Transverse colon (tissue), 4 donors: ENCODE measurements around the gene ZIC4. TPM values are rescaled to one million over a fixed set of nuclear protein-coding genes. Genes with fewer than 3 reads are reported as not detected.

Source experiments
- DNase-seq: peaks from one replicate; pipeline ENCODE4 v3.0.0-alpha.2; 2019
- H3K27ac ChIP-seq, 4 donors: fragments of 200-600 bp; sonication (generic); 2 replicates each; pipeline ENCODE4 v1.5.1; 2016 to 2018; ENCODE audit warnings: inconsistent platforms in 4 of 4
- H3K27me3 ChIP-seq: fragments of 200-600 bp; sonication (generic); 2 replicates; pipeline ENCODE4 v1.5.1; 2017; ENCODE audit warnings: inconsistent platforms
- H3K36me3 ChIP-seq, 4 donors: fragments of 200-600 bp; sonication (generic); 2 replicates each; pipeline ENCODE4 v1.5.1; 2017 to 2019; ENCODE audit warnings: inconsistent platforms in 4 of 4
- H3K4me1 ChIP-seq, 4 donors: fragments of 200-600 bp; sonication (generic); 2 replicates each; pipeline ENCODE4 v1.5.1; 2017 to 2020; ENCODE audit warnings: inconsistent platforms in 4 of 4
- H3K4me3 ChIP-seq, 4 donors: fragments of 200-600 bp; sonication (generic); 1 replicate in 1 of 4; 2 replicates in 3 of 4; pipeline versions ENCODE4 v1.5.1 to v1.6.1; 2017 to 2019; ENCODE audit warnings: inconsistent platforms in 4 of 4
- H3K9me3 ChIP-seq, 2 donors: fragments of 200-600 bp; sonication (generic); 2 replicates each; pipeline ENCODE4 v1.5.1; 2017 to 2019; ENCODE audit warnings: inconsistent platforms in 2 of 2
- EP300 ChIP-seq: sonication (generic); formaldehyde crosslinking; IDR thresholded peaks from one replicate; pipeline ENCODE4 v1.6.1; 2017; ENCODE audit warnings: antibody characterized with exemption, low read depth
- POLR2A ChIP-seq: fragments of 450-650 bp; IDR thresholded peaks from one replicate; pipeline ENCODE4 v1.6.1; 2016; ENCODE audit warnings: antibody characterized with exemption, mild to moderate bottlenecking, moderate library complexity
- POLR2AphosphoS5 ChIP-seq, 3 donors: sonication (generic); formaldehyde crosslinking; IDR thresholded peaks; one replicate each; pipeline ENCODE4 v1.6.1; 2016; ENCODE audit warnings: antibody characterized with exemption in 3 of 3
- WGBS, 2 donors: methylation state at CpG; one replicate each; pipeline ENCODE4 v1.1.5; 2018; ENCODE audit warnings: low coverage in 1 of 2; 5-methylcytosine and 5-hydroxymethylcytosine counted together
- in situ Hi-C, 4 donors: fragments of 200-750 bp; cut with MboI; loops; one replicate each; pipeline versions ENCODE4 v1.15.0 to v1.15.1; 2017; ENCODE audit warnings: low sequenced_read_pairs in 3 of 4, low pct_ligation_motif_present in 1 of 4, low pct_unique_long_range_greater_than_20kb in 1 of 4
- intact Hi-C: fragments of 100-400 bp; cut with DNase I; formaldehyde crosslinking; loops from one replicate; pipeline ENCODE4 v1.15.1; 2023; ENCODE audit warnings: low total_unique reads
- total RNA-seq, 4 donors: library from RNA; depleted of rRNA; stranded (reverse); fragments of >200 nt; gene quantifications; one replicate each; pipeline ENCODE4 v1.1.0, GENCODE V29; 2016
- TF ChIP-seq, protein P1 (sequence below), 5 experiments: fragments of 200-600 bp in 3 of 5; fragments of 450-650 bp in 2 of 5; sonication (generic) in 3 of 5; IDR thresholded peaks; 1 replicate in 2 of 5; 2 replicates in 3 of 5; pipeline ENCODE4 v1.5.1; 2016 to 2017; ENCODE audit warnings: antibody characterized with exemption in 5 of 5, inconsistent platforms in 3 of 5, mild to moderate bottlenecking in 2 of 5, moderate library complexity in 1 of 5

The ZIC4 gene
- total RNA-seq, 4 donors from 2014 or later, result not detected

DNA sequence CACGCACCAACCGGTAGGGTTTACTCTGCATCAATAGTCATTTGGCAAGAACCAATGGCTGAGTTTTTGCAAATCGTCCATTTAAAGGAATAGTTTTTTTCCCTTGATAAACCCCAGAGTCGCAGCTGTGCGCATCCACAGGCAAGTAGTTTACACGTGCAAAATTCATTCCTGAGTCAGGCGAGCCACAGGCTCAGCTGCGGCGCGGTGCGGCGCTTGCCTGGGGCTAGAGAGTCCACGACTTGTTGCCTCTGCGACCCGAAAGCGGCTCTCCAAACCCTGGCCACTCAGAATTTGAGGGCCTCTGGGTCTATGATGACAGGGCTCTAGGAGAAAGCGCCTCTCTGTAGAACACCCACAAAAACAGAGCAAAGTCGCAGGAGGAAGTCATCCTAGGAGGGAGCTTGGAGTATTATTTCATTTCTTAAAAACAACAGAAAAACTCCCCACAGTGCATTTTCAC is 36.7 kb downstream of the ZIC4 start:
- H3K36me3 ChIP-seq, result no peaks in the 10 kb centered on the region
- no peaks in the 10 kb centered on the region for H3K9me3 ChIP-seq
- no peak overlapping the region for H3K4me3 ChIP-seq
- H3K27ac ChIP-seq, result no peak overlapping the region
- intact Hi-C loops, result no loop called here
- no peak for DNase-seq
- in situ Hi-C loops, result no loop called here
- no peaks in the 10 kb centered on the region for H3K4me1 ChIP-seq
- 12 to 31% methylated on average over 3 to 18 of the region's 18 CpGs for WGBS, 2 donors
- H3K27me3 ChIP-seq, result peaks cover 100% of the 10 kb centered on the region
- TF ChIP-seq, protein P1, sequence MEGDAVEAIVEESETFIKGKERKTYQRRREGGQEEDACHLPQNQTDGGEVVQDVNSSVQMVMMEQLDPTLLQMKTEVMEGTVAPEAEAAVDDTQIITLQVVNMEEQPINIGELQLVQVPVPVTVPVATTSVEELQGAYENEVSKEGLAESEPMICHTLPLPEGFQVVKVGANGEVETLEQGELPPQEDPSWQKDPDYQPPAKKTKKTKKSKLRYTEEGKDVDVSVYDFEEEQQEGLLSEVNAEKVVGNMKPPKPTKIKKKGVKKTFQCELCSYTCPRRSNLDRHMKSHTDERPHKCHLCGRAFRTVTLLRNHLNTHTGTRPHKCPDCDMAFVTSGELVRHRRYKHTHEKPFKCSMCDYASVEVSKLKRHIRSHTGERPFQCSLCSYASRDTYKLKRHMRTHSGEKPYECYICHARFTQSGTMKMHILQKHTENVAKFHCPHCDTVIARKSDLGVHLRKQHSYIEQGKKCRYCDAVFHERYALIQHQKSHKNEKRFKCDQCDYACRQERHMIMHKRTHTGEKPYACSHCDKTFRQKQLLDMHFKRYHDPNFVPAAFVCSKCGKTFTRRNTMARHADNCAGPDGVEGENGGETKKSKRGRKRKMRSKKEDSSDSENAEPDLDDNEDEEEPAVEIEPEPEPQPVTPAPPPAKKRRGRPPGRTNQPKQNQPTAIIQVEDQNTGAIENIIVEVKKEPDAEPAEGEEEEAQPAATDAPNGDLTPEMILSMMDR (IDR thresholded peaks at IDR 0.05), result no peak
- TF ChIP-seq EP300 (no peak), POLR2AphosphoS5 (IDR thresholded peaks at IDR 0.05) (no peak), POLR2A (no peak)

DNA sequence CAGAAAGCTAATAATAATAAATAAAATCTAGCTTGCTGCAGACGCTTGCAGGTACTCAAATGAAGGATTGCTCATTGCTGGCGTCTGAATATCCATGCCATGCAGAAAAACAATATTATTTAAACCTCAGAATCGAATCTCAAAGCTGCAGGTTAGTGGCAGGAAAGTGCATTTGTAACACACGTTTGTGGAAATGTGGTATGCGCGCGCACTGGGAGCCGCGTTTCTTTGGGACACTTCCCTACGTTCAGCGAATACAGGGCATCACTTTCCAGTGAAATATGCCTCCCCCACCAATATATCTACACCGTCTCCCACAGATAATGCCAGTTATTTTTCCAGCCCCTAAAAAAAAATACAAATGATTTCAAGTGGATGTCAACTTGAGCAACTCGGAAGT is 37.1 kb downstream of the ZIC4 start:
- DNase-seq, result no peak
- in situ Hi-C loops, result no loop called here
- 14 to 28% methylated on average over 9 to 13 of the region's 13 CpGs for WGBS, 2 donors
- H3K36me3 ChIP-seq, result no peaks in the 10 kb centered on the region
- H3K4me3 ChIP-seq, result no peak overlapping the region
- TF ChIP-seq, protein P1 (IDR thresholded peaks at IDR 0.05), result no peak
- TF ChIP-seq POLR2AphosphoS5 (IDR thresholded peaks at IDR 0.05) (no peak), POLR2A (no peak), EP300 (no peak)
- intact Hi-C loops, result no loop called here
- no peak overlapping the region for H3K27ac ChIP-seq
- H3K4me1 ChIP-seq, result no peaks in the 10 kb centered on the region
- no peaks in the 10 kb centered on the region for H3K9me3 ChIP-seq
- peaks cover 100% of the 10 kb centered on the region for H3K27me3 ChIP-seq

DNA sequence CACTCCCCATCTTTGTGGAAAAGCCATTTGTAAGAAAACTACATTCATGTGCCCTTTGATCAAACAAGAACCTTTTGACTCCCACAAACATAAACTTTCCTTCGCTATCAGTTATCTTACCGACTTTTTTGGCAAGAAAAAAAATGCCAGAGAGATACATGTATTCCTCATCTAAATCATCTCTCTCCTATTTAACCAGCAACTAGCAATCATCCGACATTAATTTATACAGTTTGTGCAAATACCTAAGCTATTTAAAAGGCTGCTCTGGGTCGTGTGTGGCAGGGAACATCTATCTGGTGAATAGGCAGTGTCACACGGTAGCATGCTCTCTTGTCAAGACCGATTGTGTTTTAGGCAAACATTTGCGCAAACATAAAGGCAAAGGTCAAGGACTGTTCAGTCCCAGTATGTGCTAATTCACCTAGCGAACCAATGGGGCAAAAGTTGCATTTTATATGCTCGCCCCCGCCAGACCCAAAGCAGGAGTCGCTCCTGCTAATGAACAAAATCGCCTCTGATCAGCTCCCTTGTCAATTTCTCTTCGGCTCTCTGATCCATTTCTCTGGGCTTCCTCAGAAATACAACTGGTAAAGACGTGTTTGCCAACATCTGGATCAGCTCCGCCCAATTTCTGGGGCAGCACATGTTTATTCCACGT is 37.7 kb downstream of the ZIC4 start:
- TF ChIP-seq EP300 (no peak), POLR2A (no peak), POLR2AphosphoS5 (IDR thresholded peaks at IDR 0.05) (no peak)
- TF ChIP-seq, protein P1 (IDR thresholded peaks at IDR 0.05), result no peak
- DNase-seq, result no peak
- peaks cover 100% of the 10 kb centered on the region for H3K27me3 ChIP-seq
- intact Hi-C loops (no loop called here), in situ Hi-C loops (no loop called here)
- no peaks in the 10 kb centered on the region for H3K4me1 ChIP-seq
- H3K9me3 ChIP-seq, result no peaks in the 10 kb centered on the region
- H3K4me3 ChIP-seq, result no peak overlapping the region
- no peak overlapping the region for H3K27ac ChIP-seq
- WGBS, 2 donors, result 6 to 10% methylated on average over 10 to 16 of the region's 16 CpGs
- H3K36me3 ChIP-seq, result no peaks in the 10 kb centered on the region

DNA sequence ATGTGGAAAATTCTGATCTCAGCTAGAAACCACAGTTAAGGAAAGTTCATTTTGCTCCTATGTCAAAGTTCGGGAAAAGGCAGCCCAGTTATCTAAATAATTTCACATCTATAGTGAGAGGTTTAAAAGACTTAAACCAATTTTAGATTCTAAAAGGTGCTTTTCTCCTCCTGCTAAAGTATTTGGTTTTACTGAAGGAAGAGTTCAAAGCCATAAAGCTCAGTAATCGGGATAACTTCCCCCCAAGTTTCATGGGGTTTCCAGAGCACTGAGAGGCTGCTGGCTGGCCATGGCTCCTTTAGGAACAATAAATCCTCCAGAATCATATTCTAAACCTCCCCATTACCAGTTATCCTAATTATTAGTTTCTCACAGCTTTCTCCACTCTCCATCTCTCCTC is 38.2 kb downstream of the ZIC4 start:
- Histone ChIP-seq H3K27me3 (peaks cover 100% of the 10 kb centered on the region), H3K36me3 (no peaks in the 10 kb centered on the region), H3K4me3 (no peak overlapping the region), H3K9me3 (no peaks in the 10 kb centered on the region), H3K27ac (no peak overlapping the region), H3K4me1 (no peaks in the 10 kb centered on the region)
- DNase-seq, result no peak
- WGBS, 2 donors, result 17 to 18% methylated on average over 2 of the region's 2 CpGs
- intact Hi-C loops, result no loop called here
- in situ Hi-C loops, result no loop called here
- TF ChIP-seq POLR2AphosphoS5 (IDR thresholded peaks at IDR 0.05) (no peak), POLR2A (no peak), EP300 (no peak)
- TF ChIP-seq, protein P1 (IDR thresholded peaks at IDR 0.05), result no peak
